C4-2B (cell line): ENCODE results near the gene PPRC1.

Source experiments
- ZFX ChIP-seq: fragments of 450-650 bp; IDR thresholded peaks from 2 replicates; pipeline ENCODE4 v1.6.1; 2017
- TF ChIP-seq, protein P1 (sequence below): fragments of 450-650 bp; conservative IDR thresholded peaks from 2 replicates; pipeline ENCODE4 v1.5.1; 2017; ENCODE audit warnings: mild to moderate bottlenecking

DNA sequence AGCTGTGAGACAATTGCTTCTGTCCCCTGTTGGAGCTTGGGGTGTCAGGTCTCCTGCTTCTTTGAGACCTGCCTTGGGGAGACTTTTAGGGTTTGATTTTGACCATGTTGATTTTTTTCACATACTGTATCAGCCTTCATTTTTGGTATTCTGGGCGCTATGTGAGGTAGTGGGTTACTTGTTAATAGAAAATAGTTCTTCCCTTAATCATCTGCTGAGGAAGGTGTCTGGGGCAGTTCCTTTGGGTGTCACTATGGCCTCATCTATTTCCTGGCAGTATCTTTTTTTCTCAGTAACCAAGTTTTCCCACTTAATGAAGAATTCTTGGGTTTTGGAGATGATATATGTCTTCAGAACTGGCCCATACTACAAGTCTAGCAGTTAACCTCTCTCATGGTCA lies 14.7 kb downstream of the PPRC1 start:
- TF ChIP-seq, protein P1, sequence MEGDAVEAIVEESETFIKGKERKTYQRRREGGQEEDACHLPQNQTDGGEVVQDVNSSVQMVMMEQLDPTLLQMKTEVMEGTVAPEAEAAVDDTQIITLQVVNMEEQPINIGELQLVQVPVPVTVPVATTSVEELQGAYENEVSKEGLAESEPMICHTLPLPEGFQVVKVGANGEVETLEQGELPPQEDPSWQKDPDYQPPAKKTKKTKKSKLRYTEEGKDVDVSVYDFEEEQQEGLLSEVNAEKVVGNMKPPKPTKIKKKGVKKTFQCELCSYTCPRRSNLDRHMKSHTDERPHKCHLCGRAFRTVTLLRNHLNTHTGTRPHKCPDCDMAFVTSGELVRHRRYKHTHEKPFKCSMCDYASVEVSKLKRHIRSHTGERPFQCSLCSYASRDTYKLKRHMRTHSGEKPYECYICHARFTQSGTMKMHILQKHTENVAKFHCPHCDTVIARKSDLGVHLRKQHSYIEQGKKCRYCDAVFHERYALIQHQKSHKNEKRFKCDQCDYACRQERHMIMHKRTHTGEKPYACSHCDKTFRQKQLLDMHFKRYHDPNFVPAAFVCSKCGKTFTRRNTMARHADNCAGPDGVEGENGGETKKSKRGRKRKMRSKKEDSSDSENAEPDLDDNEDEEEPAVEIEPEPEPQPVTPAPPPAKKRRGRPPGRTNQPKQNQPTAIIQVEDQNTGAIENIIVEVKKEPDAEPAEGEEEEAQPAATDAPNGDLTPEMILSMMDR, result no peak
- no peak for TF ChIP-seq ZFX
